ENCODE measurements around the gene MOSPD3.

Gene MOSPD3

GRCh38 chr7:100570954-100571828 is 41.1 kb upstream of the MOSPD3 start:
- TF ChIP-seq POLR2AphosphoS5 (IDR thresholded peaks at IDR 0.05; ENCODE audit: low read depth, low read length), result no peak
- TF ChIP-seq SIN3A (IDR thresholded peaks at IDR 0.05; ENCODE audit: borderline replicate concordance, insufficient read depth, low read length), result no peak
- TF ChIP-seq REST (IDR thresholded peaks at IDR 0.05; ENCODE audit: insufficient read depth in 1 of 2, low read depth in 2 of 2, low read length in 2 of 2), result no peak
- no peak for TF ChIP-seq FOXP2 (optimal IDR thresholded peaks at IDR 0.05; ENCODE audit: borderline replicate concordance, extremely low read depth, extremely low read length, insufficient read depth)
- TF ChIP-seq TAF1 (IDR thresholded peaks at IDR 0.05; ENCODE audit: borderline replicate concordance, insufficient read depth, low read length), result no peak

GRCh38 chr7:100571829-100572116 is 40.6 kb upstream of the MOSPD3 start:
- no peak for TF ChIP-seq SIN3A (IDR thresholded peaks at IDR 0.05; ENCODE audit: borderline replicate concordance, insufficient read depth, low read length)
- TF ChIP-seq FOXP2 (optimal IDR thresholded peaks at IDR 0.05; ENCODE audit: borderline replicate concordance, extremely low read depth, extremely low read length, insufficient read depth), result no peak
- TF ChIP-seq REST (IDR thresholded peaks at IDR 0.05; ENCODE audit: insufficient read depth in 1 of 2, low read depth in 2 of 2, low read length in 2 of 2), result no peak
- TF ChIP-seq POLR2AphosphoS5 (IDR thresholded peaks at IDR 0.05; ENCODE audit: low read depth, low read length), result no peak
- TF ChIP-seq TAF1 (IDR thresholded peaks at IDR 0.05; ENCODE audit: borderline replicate concordance, insufficient read depth, low read length), result no peak

- TF ChIP-seq TAF1 (IDR thresholded peaks at IDR 0.05; ENCODE audit: borderline replicate concordance, insufficient read depth, low read length), result no peak
- no peak for TF ChIP-seq SIN3A (IDR thresholded peaks at IDR 0.05; ENCODE audit: borderline replicate concordance, insufficient read depth, low read length)
- TF ChIP-seq POLR2AphosphoS5 (IDR thresholded peaks at IDR 0.05; ENCODE audit: low read depth, low read length), result no peak
- TF ChIP-seq REST (IDR thresholded peaks at IDR 0.05; ENCODE audit: insufficient read depth in 1 of 2, low read depth in 2 of 2, low read length in 2 of 2), result no peak
- no peak for TF ChIP-seq FOXP2 (optimal IDR thresholded peaks at IDR 0.05; ENCODE audit: borderline replicate concordance, extremely low read depth, extremely low read length, insufficient read depth)
Measured at GRCh38 chr7:100572281-100572948, 39.9 kb upstream of the MOSPD3 start.

- TF ChIP-seq POLR2AphosphoS5 (IDR thresholded peaks at IDR 0.05; ENCODE audit: low read depth, low read length) (no peak), SIN3A (IDR thresholded peaks at IDR 0.05; ENCODE audit: borderline replicate concordance, insufficient read depth, low read length) (no peak), REST (IDR thresholded peaks at IDR 0.05; ENCODE audit: insufficient read depth in 1 of 2, low read depth in 2 of 2, low read length in 2 of 2) (no peak), TAF1 (IDR thresholded peaks at IDR 0.05; ENCODE audit: borderline replicate concordance, insufficient read depth, low read length) (no peak), FOXP2 (optimal IDR thresholded peaks at IDR 0.05; ENCODE audit: borderline replicate concordance, extremely low read depth, extremely low read length, insufficient read depth) (no peak)
Measured at GRCh38 chr7:100572949-100573675, 39.2 kb upstream of the MOSPD3 start.

Measured in PFSK-1 (cell line).